Coronary artery (tissue), 2 donors: ENCODE results near the gene PWP1.

Experiments
- DNase-seq: peaks from one replicate; pipeline ENCODE4 v3.0.0-alpha.2; 2017; ENCODE audit warnings: low spot score
- H3K27ac ChIP-seq, 2 donors: fragments of 200-600 bp; sonication (generic); one replicate each; pipeline ENCODE4 v1.5.1; 2016 to 2019
- H3K4me3 ChIP-seq: fragments of 200-600 bp; sonication (generic); 2 replicates; pipeline ENCODE4 v1.5.1; 2016; ENCODE audit warnings: mild to moderate bottlenecking, moderate library complexity
- TF ChIP-seq, protein P1 (sequence below): fragments of 200-600 bp; sonication (generic); IDR thresholded peaks from one replicate; pipeline ENCODE4 v1.5.1; 2019; ENCODE audit warnings: antibody characterized with exemption

Gene PWP1

DNA sequence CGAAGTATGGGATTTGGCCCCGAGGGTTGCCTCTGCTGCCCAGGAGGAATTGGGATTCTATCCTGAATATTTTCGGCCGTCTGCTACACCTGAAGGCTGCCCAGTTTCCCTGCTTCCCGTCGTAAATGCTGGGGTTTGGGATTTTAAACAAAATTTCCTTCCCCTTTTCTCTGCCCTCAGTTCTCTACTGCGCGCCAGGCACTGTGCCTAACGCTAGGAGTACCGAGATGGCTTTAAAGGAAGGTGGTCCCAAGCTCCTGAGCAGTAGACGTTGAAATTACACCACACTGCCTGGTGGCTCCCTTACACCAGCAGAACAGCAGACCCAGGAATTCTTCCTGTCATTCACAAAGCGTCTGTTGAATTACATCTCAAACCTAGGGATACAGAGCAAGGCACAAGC lies 75.9 kb downstream of the PWP1 start:
- Histone ChIP-seq H3K4me3 (peak overlapping the region; percentile 85), H3K27ac (peak overlapping the region; percentile 33 to 84)
- TF ChIP-seq, protein P1, sequence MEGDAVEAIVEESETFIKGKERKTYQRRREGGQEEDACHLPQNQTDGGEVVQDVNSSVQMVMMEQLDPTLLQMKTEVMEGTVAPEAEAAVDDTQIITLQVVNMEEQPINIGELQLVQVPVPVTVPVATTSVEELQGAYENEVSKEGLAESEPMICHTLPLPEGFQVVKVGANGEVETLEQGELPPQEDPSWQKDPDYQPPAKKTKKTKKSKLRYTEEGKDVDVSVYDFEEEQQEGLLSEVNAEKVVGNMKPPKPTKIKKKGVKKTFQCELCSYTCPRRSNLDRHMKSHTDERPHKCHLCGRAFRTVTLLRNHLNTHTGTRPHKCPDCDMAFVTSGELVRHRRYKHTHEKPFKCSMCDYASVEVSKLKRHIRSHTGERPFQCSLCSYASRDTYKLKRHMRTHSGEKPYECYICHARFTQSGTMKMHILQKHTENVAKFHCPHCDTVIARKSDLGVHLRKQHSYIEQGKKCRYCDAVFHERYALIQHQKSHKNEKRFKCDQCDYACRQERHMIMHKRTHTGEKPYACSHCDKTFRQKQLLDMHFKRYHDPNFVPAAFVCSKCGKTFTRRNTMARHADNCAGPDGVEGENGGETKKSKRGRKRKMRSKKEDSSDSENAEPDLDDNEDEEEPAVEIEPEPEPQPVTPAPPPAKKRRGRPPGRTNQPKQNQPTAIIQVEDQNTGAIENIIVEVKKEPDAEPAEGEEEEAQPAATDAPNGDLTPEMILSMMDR, result no peak
- no peak for DNase-seq
